LoVo (cell line): Measurements from ENCODE around the gene NPEPPS.

ENCODE experiments used
- DNase-seq: peaks from one replicate; pipeline ENCODE4 v3.0.0-alpha.2; 2016; ENCODE audit warnings: low spot score

Gene NPEPPS

GRCh38 chr17:47630614-47631013, 99.7 kb downstream of the NPEPPS start:
- no peak for DNase-seq

GRCh38 chr17:47632991-47633390, 102.1 kb downstream of the NPEPPS start:
- no peak for DNase-seq

- DNase-seq: no peak
Observed at GRCh38 chr17:47633996-47634395, 103.1 kb downstream of the NPEPPS start.

GRCh38 chr17:47634870-47635269, 104.0 kb downstream of the NPEPPS start:
- DNase-seq: no peak

GRCh38 chr17:47635734-47636133, 104.8 kb downstream of the NPEPPS start:
- DNase-seq: no peak

- no peak for DNase-seq
Observed at GRCh38 chr17:47636273-47637030, 105.5 kb downstream of the NPEPPS start.

GRCh38 chr17:47638903-47639302, 108.0 kb downstream of the NPEPPS start:
- DNase-seq: no peak

GRCh38 chr17:47640076-47640475, 109.2 kb downstream of the NPEPPS start:
- DNase-seq: no peak

- no peak for DNase-seq
Observed at GRCh38 chr17:47641202-47641601, 110.3 kb downstream of the NPEPPS start.

- no peak for DNase-seq
Observed at GRCh38 chr17:47643116-47643515, 112.2 kb downstream of the NPEPPS start.

- DNase-seq: no peak
Observed at GRCh38 chr17:47644324-47644723, 113.4 kb downstream of the NPEPPS start.

- DNase-seq: peak; percentile 99
Observed at GRCh38 chr17:47649153-47649971, 118.5 kb downstream of the NPEPPS start, which contains the start of gene KPNB1. Gene KPNB1, plus strand, starts transcription at chr17:47649919. Its CDS starts 326 bp downstream, at chr17:47650245.

- no peak for DNase-seq
Observed at GRCh38 chr17:47649972-47650524, 119.1 kb downstream of the NPEPPS start.

GRCh38 chr17:47650525-47651522, 119.9 kb downstream of the NPEPPS start:
- peak; percentile 94 for DNase-seq

GRCh38 chr17:47651704-47652103, 120.8 kb downstream of the NPEPPS start:
- no peak for DNase-seq

GRCh38 chr17:47652570-47652969, 121.7 kb downstream of the NPEPPS start:
- no peak for DNase-seq

GRCh38 chr17:47653442-47653841, 122.5 kb downstream of the NPEPPS start:
- no peak for DNase-seq

- DNase-seq: no peak
Observed at GRCh38 chr17:47654991-47655390, 124.1 kb downstream of the NPEPPS start.

- no peak for DNase-seq
Observed at GRCh38 chr17:47660064-47660492, 129.2 kb downstream of the NPEPPS start.

- peak; percentile 49 for DNase-seq
Observed at GRCh38 chr17:47663912-47664623, 133.2 kb downstream of the NPEPPS start.

GRCh38 chr17:47664624-47664941, 133.7 kb downstream of the NPEPPS start:
- no peak for DNase-seq
